HK-2 (cell line): ENCODE results near the gene NRTN.
"Not testable (repeated sequence)": the region's sequence is repeated elsewhere in the genome, so short reads cannot be mapped to it uniquely, and the experiment has no call there.

Experiments used
- DNase-seq: peaks from one replicate; pipeline ENCODE4 v3.0.0-alpha.2; 2018; ENCODE audit not compliant: unreplicated experiment

Gene NRTN

DNA sequence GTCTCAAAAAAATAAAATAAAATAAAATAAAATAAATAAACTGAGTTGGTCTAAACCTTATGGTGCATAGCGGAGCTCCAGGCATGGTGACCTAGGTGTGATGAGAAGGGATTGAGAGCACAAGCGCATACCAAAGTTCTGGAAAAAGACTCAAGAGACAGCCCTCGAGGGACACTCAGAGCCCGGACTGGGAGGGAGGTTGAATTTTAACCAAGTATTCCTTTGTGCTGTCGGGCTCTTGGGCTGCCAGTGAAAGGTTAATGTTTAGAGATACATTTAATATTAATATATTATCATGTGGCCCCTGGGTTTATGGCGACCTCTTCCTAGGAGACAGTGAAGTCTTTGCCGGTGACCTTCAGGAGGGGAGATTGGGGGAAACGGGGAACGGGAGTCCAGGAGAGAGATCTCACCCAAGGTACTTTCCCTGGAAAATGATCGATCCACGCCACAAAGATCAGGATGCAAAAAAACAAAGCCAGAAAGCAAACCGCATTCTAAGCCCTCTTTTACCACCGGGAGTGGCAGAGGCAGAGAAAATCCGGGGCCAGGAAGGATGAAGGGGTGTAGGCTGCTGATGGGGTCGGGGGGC, 33.0 kb downstream of the NRTN start:
- no peak for DNase-seq

DNA sequence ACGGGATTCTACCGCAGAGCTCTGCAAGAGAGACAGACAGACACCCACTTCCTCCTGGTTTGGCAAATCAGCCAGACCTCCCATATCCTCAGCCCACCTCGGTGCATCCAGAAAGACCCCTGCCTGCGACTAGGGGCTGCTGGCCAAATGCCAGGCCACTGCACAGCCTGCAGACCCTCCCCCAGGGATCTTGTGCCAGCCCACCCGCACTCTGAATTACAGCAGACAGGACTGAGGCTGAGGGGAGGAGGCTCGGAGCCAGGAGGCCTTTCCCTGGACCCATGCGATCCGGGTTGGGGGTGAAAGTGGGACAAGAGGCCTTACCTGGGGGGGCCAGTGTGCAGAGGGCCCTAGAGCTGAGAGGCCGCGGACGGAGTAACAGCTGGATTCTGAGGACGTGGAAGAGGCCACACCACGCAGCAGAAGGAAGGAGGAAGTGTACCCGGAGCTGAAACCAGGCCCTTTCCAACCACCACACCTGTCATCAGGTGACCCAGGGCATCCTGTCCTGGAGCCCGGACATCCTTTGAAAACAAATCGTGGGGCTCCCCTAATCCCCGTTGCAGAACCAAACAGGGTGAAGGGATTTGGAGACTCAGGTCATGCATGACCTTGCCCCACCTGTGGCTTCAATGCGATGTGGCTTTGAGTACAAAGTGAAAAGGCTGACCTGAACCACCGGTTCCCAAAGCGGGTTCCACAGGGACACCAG, 33.6 kb downstream of the NRTN start:
- no peak for DNase-seq

DNA sequence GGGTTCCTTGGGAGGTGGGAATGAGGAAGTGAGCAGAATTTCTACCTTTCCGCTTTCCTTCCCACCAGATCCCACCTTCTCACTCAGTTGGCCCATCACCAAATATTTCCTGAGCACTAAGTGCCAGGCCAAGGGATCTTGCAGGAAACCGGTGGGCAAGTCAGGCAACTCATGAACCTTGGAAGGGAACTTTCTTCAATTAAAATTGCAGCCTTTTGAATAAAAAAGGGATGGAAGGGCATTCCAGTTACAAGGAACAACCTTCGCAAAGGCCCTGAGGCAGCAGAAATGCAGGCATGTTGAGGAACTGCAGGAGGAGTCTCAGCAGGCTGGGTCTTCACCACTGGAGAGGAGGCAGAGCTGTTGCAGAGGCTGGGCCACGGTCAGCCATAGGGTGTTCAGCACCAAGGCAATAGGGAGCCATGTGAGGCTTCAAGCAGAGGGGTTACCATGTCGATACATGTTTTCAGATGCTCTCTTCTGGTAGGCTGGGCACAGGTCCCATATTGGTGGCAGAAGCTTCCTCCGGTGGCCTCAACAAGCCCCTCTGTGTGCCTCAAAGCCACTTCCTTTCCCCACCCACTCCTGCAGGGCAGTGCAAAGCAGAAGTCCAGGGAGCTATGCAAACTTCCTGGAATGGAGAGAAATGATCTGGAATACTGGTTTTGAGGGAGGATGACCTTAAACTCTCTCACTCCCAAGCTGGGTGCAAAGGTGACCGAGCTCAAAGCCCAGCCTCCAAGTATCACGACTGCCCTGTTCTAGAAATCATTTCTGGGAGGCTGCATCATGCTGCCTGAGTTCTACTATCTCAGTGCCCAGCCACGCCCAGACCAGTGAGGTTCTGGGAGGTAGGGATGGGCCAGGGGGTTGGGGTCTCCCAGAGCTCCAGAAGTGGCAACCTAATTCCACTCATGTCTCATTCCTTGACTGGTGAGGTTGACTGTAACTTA, 34.5 kb downstream of the NRTN start, which contains the start of gene FUT6:
TSS of gene FUT6 (minus strand) at position 638 of the 953 bp plus-strand sequence. CDS start 7,135 bp downstream, outside the sequence.
- DNase-seq = no peak

DNA sequence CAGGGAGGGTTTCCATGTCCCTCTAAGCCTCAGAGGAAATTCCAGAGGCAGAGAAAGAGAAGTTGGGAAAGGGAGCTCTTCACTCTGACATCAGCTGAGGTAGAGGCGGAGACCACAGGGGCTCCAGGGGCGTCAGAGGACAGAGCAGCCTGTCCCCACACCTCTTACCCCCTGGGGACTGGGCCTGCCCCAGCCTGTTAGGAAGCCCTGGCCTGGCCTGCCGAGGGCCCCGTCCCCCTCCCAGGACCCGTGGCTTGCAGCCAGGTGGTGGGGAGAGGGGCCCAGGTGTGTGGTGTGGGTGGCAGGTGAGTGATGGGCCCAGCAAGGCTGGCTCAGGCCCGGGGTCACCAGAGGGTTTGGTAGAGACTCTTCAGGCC, 36.9 kb downstream of the NRTN start:
- DNase-seq = not testable (repeated sequence)

DNA sequence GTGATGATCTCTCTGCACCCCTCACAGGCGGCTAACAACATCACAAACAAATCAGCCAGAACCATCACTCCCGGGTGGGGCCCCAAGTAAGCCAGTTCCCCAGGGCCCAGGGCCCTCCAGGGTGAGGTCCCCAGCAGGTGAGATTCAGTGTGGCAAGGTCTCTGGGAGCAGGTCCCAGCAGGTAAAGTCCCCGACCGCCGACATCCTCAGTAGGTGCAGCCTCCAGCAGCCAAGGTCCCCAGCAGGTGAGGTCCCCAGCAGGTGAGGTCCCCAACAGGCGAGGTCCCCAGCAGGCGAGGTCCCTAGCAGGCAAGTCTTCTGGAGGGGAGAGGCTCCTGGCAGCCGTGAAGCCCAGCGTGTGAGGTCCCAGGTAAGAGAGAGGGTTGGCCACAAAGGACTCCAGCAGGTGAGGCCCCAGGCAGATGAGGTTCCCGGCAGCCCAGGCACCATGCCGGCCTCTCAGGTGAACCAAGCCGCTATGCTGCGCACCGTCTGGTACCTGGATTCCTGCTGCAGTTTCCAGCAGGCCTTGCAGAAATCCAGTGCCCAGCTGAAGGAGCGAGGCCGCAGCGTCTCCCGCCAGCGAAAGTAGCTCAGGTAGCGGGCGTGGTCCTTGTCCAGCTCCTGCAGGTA, 38.5 kb downstream of the NRTN start:
- DNase-seq = no peak

DNA sequence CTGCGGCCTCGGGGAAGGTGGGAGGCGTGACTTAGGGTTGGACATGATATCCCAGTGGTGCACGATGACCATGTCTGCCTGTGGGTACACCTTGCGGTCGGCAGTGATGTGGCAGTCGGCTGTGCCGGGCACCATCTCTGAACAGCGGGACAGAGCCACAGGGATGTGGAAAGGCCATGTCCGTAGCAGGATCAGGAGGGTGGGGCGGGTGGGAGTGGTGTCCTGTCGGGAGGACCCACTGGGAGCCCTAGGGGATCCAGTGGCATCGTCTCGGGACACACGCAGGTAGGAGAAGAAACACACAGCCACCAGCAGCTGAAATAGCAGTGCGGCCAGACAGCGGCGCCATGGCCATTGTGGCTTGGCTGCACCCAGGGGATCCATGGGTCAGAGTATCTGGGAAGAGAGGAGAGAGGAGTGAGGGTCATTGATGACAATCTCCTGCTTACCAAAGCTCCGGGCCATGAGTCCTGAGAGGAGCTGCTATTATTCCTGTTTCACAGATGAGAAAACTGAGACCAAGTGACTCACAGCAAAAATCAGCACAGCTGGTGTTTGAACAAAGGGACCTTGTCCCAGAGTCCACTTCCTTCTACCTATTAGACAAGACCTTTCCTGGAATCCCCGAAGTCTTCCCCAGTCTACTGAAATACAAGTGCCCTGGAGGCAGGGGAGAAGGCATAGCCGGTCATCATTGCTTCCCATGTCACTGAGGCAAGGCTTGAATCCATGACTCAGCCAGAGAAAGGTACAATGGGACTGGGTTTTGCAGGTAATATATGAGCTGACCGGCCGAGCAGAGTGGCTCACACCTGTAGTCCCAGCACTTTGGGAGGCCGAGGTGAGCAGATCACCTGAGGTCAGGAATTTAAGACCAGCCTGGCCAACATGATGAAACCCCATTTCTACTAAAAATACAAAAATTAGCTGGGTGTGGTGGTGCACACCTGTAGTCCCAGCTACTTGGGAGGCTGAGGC, 39.9 kb downstream of the NRTN start:
- no peak for DNase-seq

DNA sequence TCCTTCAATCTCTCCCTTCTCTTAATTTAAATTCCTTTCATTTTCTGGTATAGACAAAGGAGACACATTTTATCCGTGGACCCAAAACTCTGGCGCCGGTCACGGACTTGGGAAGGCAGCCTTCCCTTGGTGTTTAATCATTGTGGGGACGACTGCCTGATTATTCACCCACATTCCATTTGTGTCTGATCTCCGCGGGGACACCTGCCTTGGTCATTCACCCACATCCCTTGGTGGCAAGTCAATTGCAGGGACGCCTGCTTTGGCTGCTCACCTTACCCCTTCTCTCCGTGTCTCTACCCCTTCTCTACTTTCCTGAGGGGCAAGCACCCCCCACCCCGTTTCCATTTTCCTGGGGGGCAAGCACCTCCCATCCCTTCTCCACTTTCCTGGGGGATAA, 43.0 kb downstream of the NRTN start:
- not testable (repeated sequence) for DNase-seq

DNA sequence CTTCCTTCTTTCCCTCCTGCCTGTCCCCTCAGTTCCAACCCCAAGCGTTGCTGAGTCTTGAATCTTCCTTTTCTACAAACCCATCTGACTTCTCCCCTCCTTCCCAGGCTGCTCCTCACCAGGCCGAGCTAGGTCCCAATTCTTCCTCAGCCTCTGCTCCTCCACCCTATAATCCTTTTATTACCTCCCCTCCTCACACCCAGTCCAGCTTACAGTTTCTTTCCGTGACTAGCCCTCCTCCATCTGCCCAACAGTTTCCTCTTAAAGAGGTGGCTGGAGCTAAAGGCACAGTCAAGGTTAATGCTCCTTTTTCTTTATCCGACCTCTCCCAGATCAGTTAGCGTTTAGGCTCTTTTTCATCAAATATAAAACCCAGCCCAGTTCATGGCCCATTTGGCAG, 43.8 kb downstream of the NRTN start:
- DNase-seq = not testable (repeated sequence)

DNA sequence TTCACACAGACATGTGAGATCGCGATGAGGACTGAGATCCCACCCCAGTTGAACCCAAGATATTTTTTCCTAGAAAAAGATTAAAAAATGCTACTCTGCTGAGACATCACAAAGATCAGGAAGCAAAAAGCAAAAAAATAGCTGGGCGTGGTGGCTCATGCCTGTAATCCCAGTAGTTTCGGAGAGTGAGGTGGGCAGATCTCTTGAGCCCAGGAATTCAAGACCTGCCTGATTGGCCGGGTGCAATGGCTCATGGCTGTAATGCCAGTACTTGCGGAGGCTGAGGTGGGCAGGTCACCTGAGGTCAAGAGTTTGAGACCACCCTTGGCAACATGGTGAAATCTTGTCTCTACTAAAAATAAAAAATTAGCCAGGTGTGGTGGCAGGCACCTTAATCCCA, 45.3 kb downstream of the NRTN start:
- DNase-seq = no peak

DNA sequence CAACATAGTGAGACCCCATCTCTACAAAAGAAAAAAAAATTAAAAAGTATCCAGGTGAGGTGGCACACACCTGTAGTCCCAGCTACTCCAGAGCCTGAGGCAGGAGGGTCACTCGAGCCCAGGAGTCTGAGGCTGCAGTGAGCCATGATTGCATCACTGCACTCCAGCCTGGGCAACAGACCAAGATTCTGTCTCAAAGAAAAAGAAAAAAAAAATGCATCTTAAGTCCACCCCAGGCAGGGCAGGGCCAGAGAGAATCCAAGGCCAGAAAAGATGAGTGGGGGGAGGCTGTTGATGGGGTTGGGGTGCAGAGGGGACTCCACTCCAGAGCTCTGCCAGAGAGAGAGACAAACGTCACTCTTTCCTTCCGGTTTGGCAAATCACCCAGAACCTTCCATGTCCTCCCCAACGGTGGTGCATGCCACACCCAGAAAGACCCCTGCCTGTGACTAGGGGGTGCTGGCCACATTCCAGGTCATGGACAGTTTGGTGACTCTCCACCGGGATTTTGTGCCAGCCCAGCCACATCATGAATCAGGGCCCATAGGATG, 46.0 kb downstream of the NRTN start:
- no peak for DNase-seq

DNA sequence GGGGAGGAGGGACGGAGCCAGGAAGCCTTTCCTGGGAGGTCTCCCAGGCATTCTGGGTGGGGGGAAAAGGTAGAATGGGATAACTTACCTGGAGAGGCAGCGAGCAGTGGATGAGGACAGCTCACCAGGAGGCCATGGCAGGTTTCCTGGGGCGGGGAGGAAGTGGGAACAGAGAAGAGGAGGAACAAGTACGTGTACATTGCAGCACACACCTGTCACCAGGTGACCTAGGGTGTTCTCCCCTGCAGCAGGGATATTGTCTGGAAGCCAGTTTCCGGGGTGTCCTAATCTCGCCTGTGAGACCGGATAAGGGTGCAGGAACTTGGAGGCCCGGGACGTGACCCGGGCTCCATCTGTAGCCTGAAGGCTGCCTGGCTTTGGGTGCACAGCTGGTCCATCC, 46.4 kb downstream of the NRTN start, which contains the start of gene FUT3:
TSS of gene FUT3 (minus strand) at position 148 of the 400 bp plus-strand sequence.
- no peak for DNase-seq

DNA sequence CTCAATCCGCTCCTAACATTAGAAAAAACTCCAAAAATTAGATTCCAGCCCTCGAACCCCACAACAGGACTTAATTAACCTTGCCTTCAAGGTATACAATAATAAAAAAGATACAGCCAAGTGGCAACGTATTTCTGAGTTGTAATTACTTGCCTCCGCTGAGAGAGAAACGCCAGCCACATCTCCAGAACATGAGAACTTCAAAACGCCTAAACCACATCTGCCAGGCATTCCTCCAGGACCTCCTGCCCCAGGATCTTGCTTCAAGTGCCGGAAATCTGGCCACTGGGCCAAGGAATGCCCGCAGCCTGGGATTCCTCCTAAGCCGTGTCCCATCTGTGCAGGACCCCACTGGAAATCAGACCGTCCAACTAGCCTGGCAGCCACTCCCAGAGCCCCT, 49.3 kb downstream of the NRTN start:
- not testable (repeated sequence) for DNase-seq

DNA sequence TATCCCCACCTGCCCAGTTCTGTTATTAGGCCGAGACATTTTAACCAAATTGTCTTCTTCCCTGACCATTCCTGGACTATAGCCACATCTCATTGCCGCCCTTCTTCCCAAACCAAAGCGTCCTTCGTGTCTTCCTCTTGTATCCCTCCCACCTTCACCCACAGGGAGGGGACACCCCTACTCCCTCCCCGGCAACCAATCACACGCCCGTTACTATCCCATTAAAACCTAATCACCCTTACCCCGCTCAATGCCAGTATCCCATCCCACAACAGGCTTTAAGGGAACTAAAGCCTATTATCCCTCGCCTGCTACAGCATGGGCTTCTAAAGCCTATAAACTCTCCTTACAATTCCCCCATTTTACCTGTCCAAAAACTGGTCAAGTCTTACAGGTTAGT, 50.3 kb downstream of the NRTN start:
- not testable (repeated sequence) for DNase-seq

DNA sequence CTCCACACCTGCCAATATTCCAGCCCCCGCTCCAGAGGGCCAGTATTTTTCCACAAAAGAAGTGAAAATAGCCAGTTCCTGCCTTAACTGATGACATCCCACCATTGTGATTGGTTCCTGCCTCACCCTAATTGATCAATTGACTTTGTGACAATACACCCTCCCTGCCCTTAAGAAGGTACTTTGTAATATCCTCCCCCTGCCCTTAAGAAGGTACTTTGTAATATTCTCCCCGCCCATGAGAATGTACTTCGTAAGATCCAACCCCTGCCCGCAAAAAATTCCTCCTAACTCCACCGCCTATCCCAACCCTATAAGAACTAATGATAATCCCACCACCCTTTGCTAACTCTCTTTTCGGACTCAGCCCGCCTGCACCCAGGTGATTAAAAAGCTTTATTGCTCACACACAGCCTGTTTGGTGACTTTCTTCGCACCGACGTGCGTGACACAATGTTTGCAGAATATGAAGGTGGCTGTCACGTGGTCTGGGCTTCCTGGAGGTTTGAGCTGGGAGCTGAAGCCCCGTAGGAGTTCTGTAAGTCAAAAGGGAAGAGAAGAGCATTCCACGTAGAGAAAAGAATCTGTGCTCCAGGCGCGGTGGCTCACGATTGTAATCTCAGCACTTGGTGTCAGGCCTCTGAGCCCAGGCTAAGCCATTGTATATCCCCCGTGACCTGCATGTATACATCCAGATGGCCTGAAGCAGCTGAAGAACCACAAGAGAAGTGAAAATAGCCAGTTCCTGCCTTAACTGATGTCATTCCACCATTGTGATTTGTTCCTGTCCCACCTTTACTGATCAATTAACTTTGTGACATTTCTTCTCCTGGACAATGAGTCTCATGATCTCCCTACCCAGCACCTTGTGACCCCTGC, 52.6 kb downstream of the NRTN start:
- DNase-seq = no peak

DNA sequence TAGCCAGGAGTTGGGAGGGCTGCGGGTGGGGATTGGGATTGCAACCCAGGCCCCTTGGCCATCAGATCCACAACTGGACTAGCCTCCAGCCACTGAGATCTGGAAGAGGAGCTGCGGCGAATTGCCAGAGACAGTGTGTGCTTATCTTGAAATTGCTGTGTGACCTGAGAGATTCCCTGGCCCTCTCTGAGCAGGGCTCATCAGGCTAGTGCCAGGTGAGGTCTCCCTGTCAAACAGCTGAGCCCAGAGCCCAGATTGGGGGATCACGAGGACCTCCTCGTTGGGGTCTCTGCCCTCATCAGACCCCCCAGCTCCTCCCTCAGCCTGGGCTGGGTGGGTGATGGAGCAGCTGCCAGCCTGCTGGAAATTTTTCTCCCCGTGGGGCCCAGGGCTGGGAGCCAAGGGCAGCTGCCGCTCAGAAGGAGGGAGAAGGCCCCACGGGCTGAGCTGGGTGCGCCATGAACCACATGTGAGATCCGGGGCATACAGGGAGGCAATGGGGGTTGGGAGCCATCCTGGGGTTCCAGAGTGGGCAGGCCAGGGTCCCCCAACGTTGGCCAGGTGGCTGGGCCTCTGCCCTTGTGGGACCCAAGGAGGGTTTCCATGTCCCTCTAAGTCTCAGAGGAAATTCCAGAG, 58.3 kb downstream of the NRTN start:
- no peak for DNase-seq

DNA sequence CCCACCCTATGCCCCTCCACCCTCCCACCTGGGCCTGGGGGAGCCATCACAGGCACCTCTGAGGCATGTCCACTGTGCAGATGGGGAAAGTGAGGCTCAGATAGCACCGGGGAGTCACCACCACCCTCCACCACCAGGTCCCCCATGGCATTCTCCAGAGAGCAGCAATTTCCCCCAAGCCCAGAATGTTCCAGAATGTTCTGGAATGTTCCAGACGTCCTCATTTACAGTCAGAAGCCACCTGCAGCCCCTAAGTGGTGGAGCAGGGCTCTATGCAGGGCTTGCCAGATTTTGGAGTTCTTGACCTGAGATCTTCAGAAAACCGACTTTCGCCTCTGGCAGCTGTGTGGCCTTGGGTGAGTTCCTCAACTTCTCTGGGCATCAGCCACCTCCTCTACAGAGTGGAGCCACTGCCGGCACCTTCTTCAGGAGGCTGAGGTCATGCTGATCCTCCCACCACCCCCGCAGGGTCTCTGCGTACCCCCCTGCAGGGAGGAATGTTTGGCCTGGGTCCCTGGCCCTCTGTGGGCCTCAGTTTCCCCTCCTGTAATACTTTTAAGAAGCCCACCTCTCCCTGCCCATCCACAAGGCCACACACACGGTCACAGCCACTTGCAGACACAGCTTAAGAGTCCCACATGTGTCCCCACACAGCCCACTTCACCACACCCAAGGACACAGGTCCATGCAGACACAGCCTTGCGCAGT, 59.3 kb downstream of the NRTN start:
- no peak for DNase-seq

DNA sequence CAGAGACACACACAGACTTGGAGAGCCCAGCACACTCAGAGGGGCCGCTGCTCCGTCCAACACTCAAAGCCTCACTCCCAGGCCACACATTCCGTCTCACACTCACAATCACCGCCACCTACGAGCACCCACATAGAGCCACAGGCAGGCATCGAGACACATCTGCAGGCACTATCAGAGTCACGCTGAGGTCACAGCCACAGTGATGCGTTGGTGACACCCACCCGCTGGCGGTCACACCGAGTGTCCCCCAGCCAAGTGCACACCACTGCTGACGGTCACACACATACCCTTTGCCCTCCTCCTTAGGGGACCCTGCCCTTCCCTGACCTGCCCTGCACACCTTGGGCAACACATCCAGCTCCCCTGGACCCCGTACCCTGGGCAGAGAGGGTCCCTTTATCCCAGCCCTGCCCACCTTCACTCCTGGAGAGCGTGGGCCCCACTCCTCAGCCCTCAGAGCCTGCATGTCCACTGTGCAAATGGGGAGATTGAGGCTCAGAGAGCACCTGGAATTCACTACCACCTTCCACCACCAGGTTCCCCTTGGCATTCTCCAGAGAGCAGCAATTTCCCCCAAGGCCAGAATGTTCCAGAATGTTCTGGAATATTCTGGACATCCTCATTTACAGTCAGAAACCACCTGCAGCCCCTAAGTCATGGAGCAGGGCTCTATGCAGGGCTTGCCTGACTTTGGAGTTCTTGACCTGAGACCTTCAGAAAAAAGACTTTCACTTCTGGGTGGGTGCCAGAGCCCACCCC, 60.0 kb downstream of the NRTN start:
- DNase-seq = no peak

DNA sequence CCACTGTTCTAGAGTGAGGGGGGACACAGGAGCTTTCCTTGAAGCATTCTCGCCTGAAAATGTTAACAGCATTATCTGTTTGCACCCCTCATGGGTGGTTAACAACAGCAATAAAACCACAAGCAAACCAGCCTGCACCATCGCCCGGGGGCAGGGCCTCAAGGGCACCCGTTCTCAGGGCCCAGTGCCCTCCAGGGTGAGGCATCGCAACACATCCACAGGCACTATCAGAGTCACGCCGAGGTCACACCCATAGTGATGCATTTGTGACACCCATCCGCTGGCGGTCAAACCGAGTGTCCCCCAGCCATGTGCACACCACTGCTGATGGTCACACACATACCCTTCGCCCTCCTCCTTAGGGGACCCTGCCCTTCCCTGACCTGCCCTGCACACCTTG, 60.9 kb downstream of the NRTN start:
- DNase-seq = no peak
